Measurements from ENCODE around the gene PAK6.
A peak's percentile ranks its signal among the peaks of the same experiment; 100 is the strongest.

The PAK6 gene

GRCh38 chr15:40256638-40257235 lies 17.9 kb downstream of the PAK6 start:
- peak; percentile 62 to 63 for DNase-seq

- no peak for DNase-seq
Measured at GRCh38 chr15:40257656-40258450, 19.0 kb downstream of the PAK6 start.

- no peak for DNase-seq
Measured at GRCh38 chr15:40258544-40258943, 19.7 kb downstream of the PAK6 start.

- peak; percentile 68 to 86 for DNase-seq
Measured at GRCh38 chr15:40259021-40259420, 20.2 kb downstream of the PAK6 start.

- DNase-seq: no peak
Measured at GRCh38 chr15:40263024-40263754, 24.3 kb downstream of the PAK6 start.

GRCh38 chr15:40264321-40265153 lies 25.7 kb downstream of the PAK6 start:
- DNase-seq: no peak

GRCh38 chr15:40265355-40265754 lies 26.5 kb downstream of the PAK6 start:
- peak; percentile 28 to 67 for DNase-seq

- no peak for DNase-seq
Measured at GRCh38 chr15:40265875-40266274, 27.0 kb downstream of the PAK6 start.

GRCh38 chr15:40266828-40267304 lies 28.0 kb downstream of the PAK6 start:
- no peak for DNase-seq

- DNase-seq: no peak
Measured at GRCh38 chr15:40267670-40268069, 28.8 kb downstream of the PAK6 start.

GRCh38 chr15:40269604-40270003 lies 30.7 kb downstream of the PAK6 start:
- no peak for DNase-seq

GRCh38 chr15:40270246-40270995 lies 31.6 kb downstream of the PAK6 start:
- no peak for DNase-seq

- no peak for DNase-seq
Measured at GRCh38 chr15:40271685-40272484, 33.0 kb downstream of the PAK6 start.

GRCh38 chr15:40272485-40273056 lies 33.7 kb downstream of the PAK6 start:
- no peak for DNase-seq

- no peak for DNase-seq
Measured at GRCh38 chr15:40273428-40273827, 34.6 kb downstream of the PAK6 start.

GRCh38 chr15:40274350-40275274 lies 35.7 kb downstream of the PAK6 start:
- peak; percentile 55 to 84 for DNase-seq

- DNase-seq: no peak
Measured at GRCh38 chr15:40275523-40275922, 36.7 kb downstream of the PAK6 start.

GRCh38 chr15:40275954-40276353 lies 37.1 kb downstream of the PAK6 start:
- DNase-seq: no peak

- DNase-seq: peak in 1 of 2 experiments; percentile 32
Measured at GRCh38 chr15:40276927-40277326, 38.1 kb downstream of the PAK6 start.

GRCh38 chr15:40277471-40277870 lies 38.6 kb downstream of the PAK6 start:
- no peak for DNase-seq

Measured in NCI-H524 (cell line).